Endothelial cell of umbilical vein (primary cell): ENCODE results near the gene KRCC1. TPM values are rescaled to one million over a fixed set of nuclear protein-coding genes. Genes with fewer than 3 reads are reported as not detected.
"Not testable (repeated sequence)": the region's sequence is repeated elsewhere in the genome, so short reads cannot be mapped to it uniquely, and the experiment has no call there.

Experiments
- BruUV-seq: library from RNA; stranded (reverse); fragments of 400-500 nt; replicated peaks from 2 replicates; lab custom pipeline; 2021; lab: Mats Ljungman, UMichigan
- CTCF ChIA-PET: fragments of 300-600, 350-600 bp; sonication (Branson Sonifier 250); formaldehyde crosslinking; loops from one replicate; lab custom pipeline; 2021; ENCODE audit warnings: antibody characterized with exemption, inconsistent platforms; lab: Charles Lee
- POLR2A ChIA-PET: fragments of 300-600, 350-600 bp; sonication (Branson Sonifier 250); formaldehyde crosslinking; loops from one replicate; lab custom pipeline; 2021; ENCODE audit warnings: antibody characterized with exemption, inconsistent platforms; lab: Charles Lee
- DNase-seq: peaks from one replicate; pipeline ENCODE4 v3.0.0-alpha.2; 2011; ENCODE audit warnings: low read depth, low spot score
- FAIRE-seq: peaks from 2 replicates; lab custom pipeline; 2011; peaks lifted over from hg19 to GRCh38; lab: Jason Lieb, UNC
- H2AFZ ChIP-seq: 2 replicates; pipeline ENCODE4 v1.6.0; 2012; ENCODE audit warnings: low read depth, low read length, control low read depth, inconsistent platforms
- H3K27ac ChIP-seq: 2 replicates; pipeline ENCODE4 v1.5.1; 2011; ENCODE audit warnings: low read depth, mild to moderate bottlenecking, control low read depth, low read length, moderate library complexity; ENCODE audit not compliant: insufficient read depth
- H3K27me3 ChIP-seq, 2 experiments: 2 replicates each; pipeline versions ENCODE4 v1.6.0 to v1.6.1; 2011; ENCODE audit warnings: low read length in 2 of 2, mixed read lengths in 1 of 2; ENCODE audit not compliant: control insufficient read depth in 2 of 2, insufficient read depth in 2 of 2
- H3K36me3 ChIP-seq, 2 experiments: 2 replicates in 1 of 2; 3 replicates in 1 of 2; pipeline ENCODE4 v1.5.1; 2011; ENCODE audit warnings: low read length in 2 of 2, mild to moderate bottlenecking in 1 of 2, moderate library complexity in 1 of 2; ENCODE audit not compliant: control insufficient read depth in 2 of 2, insufficient read depth in 2 of 2; ENCODE audit errors: extremely low read depth in 1 of 2
- H3K4me1 ChIP-seq: 3 replicates; pipeline ENCODE4 v1.5.1; 2011; ENCODE audit warnings: mild to moderate bottlenecking, low read length; ENCODE audit not compliant: control insufficient read depth, insufficient read depth; ENCODE audit errors: extremely low read depth
- H3K4me2 ChIP-seq: 2 replicates; pipeline ENCODE4 v1.6.1; 2011; ENCODE audit warnings: low read length, control low read depth, mixed read lengths; ENCODE audit not compliant: insufficient read depth
- H3K4me3 ChIP-seq, 3 experiments: fragments of 200-600 bp in 1 of 3; sonication (generic), shearing (Covaris generic) in 1 of 3; replicated peaks in 1 of 3; 2 replicates each; pipeline ENCODE4 v1.5.1; 2011 to 2016; ENCODE audit warnings: control low read depth in 3 of 3, low read length in 3 of 3, mild to moderate bottlenecking in 2 of 3, inconsistent platforms in 1 of 3, low read depth in 1 of 3, moderate library complexity in 1 of 3; ENCODE audit not compliant: insufficient read depth in 1 of 3
- H3K79me2 ChIP-seq: 2 replicates; pipeline ENCODE4 v1.6.0; 2012; ENCODE audit warnings: low read length, inconsistent platforms; ENCODE audit not compliant: control insufficient read depth, insufficient read depth
- H3K9ac ChIP-seq: replicated peaks from 2 replicates; pipeline ENCODE3; 2011; ENCODE audit warnings: low read length, control low read depth; ENCODE audit not compliant: insufficient read depth; ENCODE audit errors: extremely low read depth
- H3K9me1 ChIP-seq: replicated peaks from 3 replicates; pipeline ENCODE4 v1.6.0; 2011; ENCODE audit warnings: mild to moderate bottlenecking, low read length; ENCODE audit not compliant: control insufficient read depth, insufficient read depth; ENCODE audit errors: extremely low read depth
- H3K9me3 ChIP-seq: replicated peaks from 2 replicates; pipeline ENCODE4 v1.5.1; 2012; ENCODE audit warnings: low read length, inconsistent platforms; ENCODE audit not compliant: control insufficient read depth, insufficient read depth
- H4K20me1 ChIP-seq: replicated peaks from 2 replicates; pipeline ENCODE3; 2011; ENCODE audit warnings: mild to moderate bottlenecking, low read length; ENCODE audit not compliant: control insufficient read depth, insufficient read depth; ENCODE audit errors: extremely low read depth
- EZH2 ChIP-seq: IDR thresholded peaks from 2 replicates; pipeline ENCODE4 v1.6.1; 2012; ENCODE audit warnings: borderline replicate concordance, low read depth, mild to moderate bottlenecking, moderate library complexity, low read length, inconsistent platforms; ENCODE audit not compliant: severe bottlenecking
- FOS ChIP-seq: IDR thresholded peaks from 2 replicates; pipeline ENCODE4 v1.6.1; 2011; ENCODE audit warnings: mild to moderate bottlenecking, low read length, moderate library complexity, borderline replicate concordance; ENCODE audit not compliant: insufficient read depth
- GATA2 ChIP-seq: IDR thresholded peaks from 2 replicates; pipeline ENCODE4 v1.7.0; 2011; ENCODE audit warnings: low read depth, mild to moderate bottlenecking, moderate library complexity, mixed read lengths, low read length; ENCODE audit not compliant: insufficient read length, insufficient read depth
- JUN ChIP-seq: IDR thresholded peaks from 2 replicates; pipeline ENCODE4 v1.6.1; 2011; ENCODE audit warnings: borderline replicate concordance, low read depth; ENCODE audit not compliant: insufficient read length, insufficient read depth
- MYC ChIP-seq: IDR thresholded peaks from one replicate; pipeline ENCODE4 v1.6.1; 2011; ENCODE audit warnings: mild to moderate bottlenecking, low read depth, low read length
- POLR2A ChIP-seq: IDR thresholded peaks from 2 replicates; pipeline ENCODE4 v1.6.1; 2012; ENCODE audit warnings: low read depth, mild to moderate bottlenecking, control low read depth, low read length
- POLR2AphosphoS5 ChIP-seq: IDR thresholded peaks from 2 replicates; pipeline ENCODE4 v1.6.1; 2012; ENCODE audit warnings: low read depth, mild to moderate bottlenecking, control low read depth, low read length, moderate library complexity; ENCODE audit not compliant: insufficient read depth
- dilution Hi-C: fragments of 300-500 bp; cut with MboI; formaldehyde crosslinking; loops from one replicate; pipeline ENCODE4 v1.15.0; 2019; ENCODE audit warnings: low sequenced_read_pairs; ENCODE audit not compliant: extremely low pct_ligation_motif_present
- intact Hi-C: fragments of 100-400 bp; cut with micrococcal nuclease; formaldehyde crosslinking; loops from one replicate; pipeline ENCODE4 v1.10.0; 2022
- polyA plus RNA-seq, 4 experiments: library from polyadenylated mRNA; depleted of rRNA in 3 of 4; stranded (reverse) in 3 of 4; unstranded in 1 of 4; fragments of >200 nt; gene quantifications; 2 replicates each; pipeline versions ENCODE4 v1.2.1 to v1.2.3, GENCODE V29; 2011 to 2012; ENCODE audit warnings: missing spikeins in 1 of 4
- total RNA-seq: library from RNA; stranded (reverse); gene quantifications from 2 replicates; pipeline ENCODE4 v1.2.3, GENCODE V29; 2021
- TF ChIP-seq, protein P1 (sequence below), 2 donors: IDR thresholded peaks; 1 replicate in 1 of 2; 2 replicates in 1 of 2; pipeline ENCODE4 v1.5.1; 2011; ENCODE audit warnings: low read length in 2 of 2, mild to moderate bottlenecking in 2 of 2, moderate library complexity in 2 of 2, control low read depth in 1 of 2, inconsistent platforms in 1 of 2, low read depth in 1 of 2; ENCODE audit not compliant: insufficient read depth in 1 of 2; ENCODE audit errors: extremely low read depth in 1 of 2
- TF ChIP-seq, protein P2 (sequence below): IDR thresholded peaks from 2 replicates; pipeline ENCODE4 v1.6.1; 2011; ENCODE audit not compliant: insufficient read depth, insufficient read length

KRCC1 gene
- total and polyA plus RNA-seq, 2 donors (not counting 3 experiments of a cell fraction or from before 2014, with no cell fraction given), result 7.4 to 15.0 TPM

DNA sequence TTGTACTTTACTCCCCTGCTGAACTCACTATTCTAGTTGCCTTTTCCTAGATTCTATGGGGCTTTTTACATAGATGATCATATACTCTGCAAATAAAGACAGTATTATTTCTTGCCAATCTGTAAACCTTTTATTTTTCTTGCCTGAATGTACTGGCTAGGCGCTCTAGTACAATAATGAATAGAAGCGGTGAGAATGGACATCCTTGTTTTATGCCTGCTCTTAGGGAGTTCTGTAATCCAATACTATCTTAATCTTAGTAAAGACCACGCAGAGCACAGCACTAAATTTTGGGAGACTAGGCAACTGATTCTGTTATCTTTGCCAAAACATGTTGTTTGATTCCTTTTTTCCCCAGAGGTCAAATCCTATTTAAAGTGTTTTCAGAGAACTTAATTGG is 7.0 kb downstream of the KRCC1 start:
- H2AFZ ChIP-seq, result no peak overlapping the region
- BruUV-seq, result no TSS peak
- no peak overlapping the region for H3K9ac ChIP-seq
- no peaks in the 10 kb centered on the region for H3K27me3 ChIP-seq
- no peak overlapping the region for H3K4me3 ChIP-seq
- intact Hi-C loops, result no loop called here
- H3K79me2 ChIP-seq, result peaks cover 11% of the 10 kb centered on the region
- no peaks in the 10 kb centered on the region for H3K9me1 ChIP-seq
- CTCF ChIA-PET, result interaction anchor here (2.3 to 4.1 kb wide), 2 partner anchors 9 to 11 kb away, joined by 4 to 20 read pairs; no protein-coding TSS in a partner anchor
- POLR2A ChIA-PET, result no interaction called here
- dilution Hi-C loops, result no loop called here
- H3K4me2 ChIP-seq, result no peak overlapping the region
- no peaks in the 10 kb centered on the region for H3K9me3 ChIP-seq
- TF ChIP-seq GATA2 (no peak), FOS (no peak), EZH2 (no peak), POLR2AphosphoS5 (no peak), POLR2A (no peak), JUN (no peak), MYC (no peak)
- TF ChIP-seq, protein P1, sequence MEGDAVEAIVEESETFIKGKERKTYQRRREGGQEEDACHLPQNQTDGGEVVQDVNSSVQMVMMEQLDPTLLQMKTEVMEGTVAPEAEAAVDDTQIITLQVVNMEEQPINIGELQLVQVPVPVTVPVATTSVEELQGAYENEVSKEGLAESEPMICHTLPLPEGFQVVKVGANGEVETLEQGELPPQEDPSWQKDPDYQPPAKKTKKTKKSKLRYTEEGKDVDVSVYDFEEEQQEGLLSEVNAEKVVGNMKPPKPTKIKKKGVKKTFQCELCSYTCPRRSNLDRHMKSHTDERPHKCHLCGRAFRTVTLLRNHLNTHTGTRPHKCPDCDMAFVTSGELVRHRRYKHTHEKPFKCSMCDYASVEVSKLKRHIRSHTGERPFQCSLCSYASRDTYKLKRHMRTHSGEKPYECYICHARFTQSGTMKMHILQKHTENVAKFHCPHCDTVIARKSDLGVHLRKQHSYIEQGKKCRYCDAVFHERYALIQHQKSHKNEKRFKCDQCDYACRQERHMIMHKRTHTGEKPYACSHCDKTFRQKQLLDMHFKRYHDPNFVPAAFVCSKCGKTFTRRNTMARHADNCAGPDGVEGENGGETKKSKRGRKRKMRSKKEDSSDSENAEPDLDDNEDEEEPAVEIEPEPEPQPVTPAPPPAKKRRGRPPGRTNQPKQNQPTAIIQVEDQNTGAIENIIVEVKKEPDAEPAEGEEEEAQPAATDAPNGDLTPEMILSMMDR (IDR thresholded peaks at IDR 0.05; ENCODE audit: extremely low read depth in 1 of 2, insufficient read depth in 1 of 2, low read depth in 1 of 2, low read length in 2 of 2), result no peak
- TF ChIP-seq, protein P2, sequence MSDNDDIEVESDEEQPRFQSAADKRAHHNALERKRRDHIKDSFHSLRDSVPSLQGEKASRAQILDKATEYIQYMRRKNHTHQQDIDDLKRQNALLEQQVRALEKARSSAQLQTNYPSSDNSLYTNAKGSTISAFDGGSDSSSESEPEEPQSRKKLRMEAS, result no peak
- FAIRE-seq, result no peak
- H4K20me1 ChIP-seq, result no peaks in the 10 kb centered on the region
- no peak overlapping the region for H3K27ac ChIP-seq
- H3K36me3 ChIP-seq, result no peaks in the 10 kb centered on the region
- no peak for DNase-seq
- H3K4me1 ChIP-seq, result peaks cover 6% of the 10 kb centered on the region

DNA sequence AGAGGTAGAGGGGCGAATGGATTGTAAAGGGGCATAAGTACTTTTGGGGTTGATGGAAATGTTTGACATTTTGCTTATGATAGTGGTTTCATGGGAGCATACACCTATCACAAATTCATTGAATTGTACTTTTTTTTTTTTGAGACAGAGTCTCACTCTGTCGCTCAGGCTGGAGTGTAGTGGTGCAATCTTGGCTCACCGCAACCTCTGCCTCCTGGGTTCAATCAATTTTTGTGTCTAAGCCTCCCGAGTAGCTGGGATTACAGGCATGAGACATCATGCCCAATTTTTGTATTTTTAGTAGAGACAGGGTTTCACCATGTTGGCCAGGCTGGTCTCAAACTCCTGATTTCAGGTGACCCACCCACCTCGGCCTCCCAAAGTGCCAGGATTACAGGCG is 10.0 kb downstream of the KRCC1 start:
- dilution Hi-C loops, FAIRE-seq: not testable (repeated sequence)
- CTCF ChIA-PET, result interaction anchor here (2.8 kb wide), 1 partner anchor 15 kb away, joined by 13 read pairs; no protein-coding TSS in a partner anchor

More for the DNA sequence above, 10.0 kb downstream of the KRCC1 start:
- H4K20me1 ChIP-seq, H3K27ac ChIP-seq, H3K4me2 ChIP-seq, intact Hi-C loops, H3K79me2 ChIP-seq, H3K36me3 ChIP-seq, H3K4me1 ChIP-seq, H3K4me3 ChIP-seq, H3K27me3 ChIP-seq, BruUV-seq, POLR2A ChIA-PET, DNase-seq, H3K9ac ChIP-seq, H3K9me3 ChIP-seq, H2AFZ ChIP-seq, H3K9me1 ChIP-seq: not testable (repeated sequence)
